IMR-90 (cell line): ENCODE measurements around the gene KIDINS220. TPM values are rescaled to one million over a fixed set of nuclear protein-coding genes. Genes with fewer than 3 reads are reported as not detected.
A peak's percentile ranks its signal among the peaks of the same experiment; 100 is the strongest.

Source experiments
- ATAC-seq: fragments of 200-7000 bp; cut with Tn5 transposase; 2 replicates; pipeline ENCODE4 v1.9.1; 2020; ENCODE audit warnings: low read depth, mild to moderate bottlenecking, moderate library complexity
- BruUV-seq: library from RNA; stranded (reverse); fragments of 400-500 nt; replicated peaks from 2 replicates; lab custom pipeline; 2021; lab: Mats Ljungman, UMichigan
- CTCF ChIA-PET: fragments of 300-600 bp; formaldehyde crosslinking; extraction: SDS; loops from one replicate; lab custom pipeline; 2021; ENCODE audit warnings: antibody characterized with exemption; lab: Yijun Ruan, JAX
- POLR2A ChIA-PET: fragments of 300-600 bp; sonication (Branson Sonifier 250); formaldehyde crosslinking; loops from one replicate; lab custom pipeline; 2022; ENCODE audit warnings: antibody characterized with exemption; ENCODE audit not compliant: unreplicated experiment; lab: Charles Lee
- DNase-seq: peaks from one replicate; pipeline ENCODE4 v3.0.0; 2013
- H2AFZ ChIP-seq: replicated peaks from 2 replicates; pipeline ENCODE3; 2013; ENCODE audit warnings: low read length, mild to moderate bottlenecking; ENCODE audit not compliant: poor library complexity
- H2AK5ac ChIP-seq: 2 replicates; pipeline ENCODE4 v1.6.1; 2013; ENCODE audit warnings: low read depth, low read length, inconsistent platforms
- H2AK9ac ChIP-seq: replicated peaks from 2 replicates; pipeline ENCODE3; 2013; ENCODE audit warnings: mild to moderate bottlenecking, low read depth, low read length, moderate library complexity; ENCODE audit not compliant: poor library complexity
- H2BK120ac ChIP-seq: 2 replicates; pipeline ENCODE4 v1.6.1; 2013; ENCODE audit warnings: low read depth, low read length, inconsistent platforms
- H2BK15ac ChIP-seq: 3 replicates; pipeline ENCODE4 v1.6.1; 2013; ENCODE audit warnings: low read depth, low read length, inconsistent platforms
- H2BK20ac ChIP-seq: 2 replicates; pipeline ENCODE4 v1.6.1; 2013; ENCODE audit warnings: low read depth, mild to moderate bottlenecking, inconsistent platforms, low read length, moderate library complexity
- H2BK5ac ChIP-seq: 2 replicates; pipeline ENCODE4 v1.6.1; 2013; ENCODE audit warnings: mild to moderate bottlenecking, low read depth, low read length, inconsistent platforms; ENCODE audit not compliant: poor library complexity, severe bottlenecking
- H3K14ac ChIP-seq: replicated peaks from 2 replicates; pipeline ENCODE4 v1.6.1; 2013; ENCODE audit warnings: low read depth, low read length, inconsistent platforms
- H3K18ac ChIP-seq: 2 replicates; pipeline ENCODE4 v1.6.1; 2013; ENCODE audit warnings: low read depth, low read length, control low read depth
- H3K23ac ChIP-seq: 2 replicates; pipeline ENCODE4 v1.6.1; 2013; ENCODE audit warnings: low read depth, low read length, inconsistent platforms
- H3K27ac ChIP-seq: 2 replicates; pipeline ENCODE4 v1.5.1; 2013; ENCODE audit warnings: mild to moderate bottlenecking, control low read depth, low read length; ENCODE audit not compliant: insufficient read depth
- H3K27me3 ChIP-seq: 2 replicates; pipeline ENCODE4 v1.6.1; 2013; ENCODE audit warnings: low read length; ENCODE audit not compliant: control insufficient read depth, insufficient read depth
- H3K36me3 ChIP-seq: 2 replicates; pipeline ENCODE4 v1.6.1; 2013; ENCODE audit warnings: low read length, mixed read lengths; ENCODE audit not compliant: control insufficient read depth, insufficient read depth
- H3K4ac ChIP-seq: 2 replicates; pipeline ENCODE4 v1.6.1; 2013; ENCODE audit warnings: low read depth, low read length, inconsistent platforms
- H3K4me1 ChIP-seq: 2 replicates; pipeline ENCODE4 v1.6.1; 2013; ENCODE audit warnings: low read length, mixed read lengths; ENCODE audit not compliant: control insufficient read depth, insufficient read depth
- H3K4me2 ChIP-seq: 2 replicates; pipeline ENCODE4 v1.6.1; 2013; ENCODE audit warnings: low read depth, mild to moderate bottlenecking, control low read depth, low read length, moderate library complexity
- H3K4me3 ChIP-seq: 2 replicates; pipeline ENCODE4 v1.5.1; 2013; ENCODE audit warnings: low read depth, mild to moderate bottlenecking, control low read depth, low read length, moderate library complexity; ENCODE audit not compliant: insufficient read depth
- H3K56ac ChIP-seq: 2 replicates; pipeline ENCODE4 v1.6.1; 2013; ENCODE audit warnings: low read length, inconsistent platforms; ENCODE audit not compliant: insufficient read depth; ENCODE audit errors: extremely low read depth
- H3K79me1 ChIP-seq, 2 experiments: 2 replicates each; pipeline ENCODE4 v1.6.1; 2013; ENCODE audit warnings: low read length in 2 of 2, inconsistent platforms in 1 of 2, low read depth in 1 of 2
- H3K9ac ChIP-seq: 2 replicates; pipeline ENCODE4 v1.6.1; 2013; ENCODE audit warnings: low read depth, low read length, control low read depth
- H3K9me1 ChIP-seq: 2 replicates; pipeline ENCODE4 v1.6.1; 2013; ENCODE audit warnings: low read length, inconsistent platforms; ENCODE audit not compliant: insufficient read depth
- H3K9me3 ChIP-seq: 2 replicates; pipeline ENCODE4 v1.6.1; 2013; ENCODE audit warnings: low read length; ENCODE audit not compliant: control insufficient read depth, insufficient read depth
- H4K20me1 ChIP-seq: 2 replicates; pipeline ENCODE4 v1.6.1; 2013; ENCODE audit warnings: low read length, inconsistent platforms; ENCODE audit not compliant: insufficient read depth
- H4K5ac ChIP-seq: 2 replicates; pipeline ENCODE4 v1.6.1; 2013; ENCODE audit warnings: mild to moderate bottlenecking, low read depth, low read length, control low read depth
- H4K8ac ChIP-seq, 2 experiments: 2 replicates each; pipeline ENCODE4 v1.6.1; 2013; ENCODE audit warnings: low read depth in 2 of 2, low read length in 2 of 2, control low read depth in 1 of 2, inconsistent platforms in 1 of 2
- H4K91ac ChIP-seq: 2 replicates; pipeline ENCODE4 v1.6.1; 2013; ENCODE audit warnings: low read depth, low read length, inconsistent platforms; ENCODE audit not compliant: insufficient read depth
- CHD1 ChIP-seq: IDR thresholded peaks from 2 replicates; pipeline ENCODE4 v1.6.1; 2012; ENCODE audit warnings: low read depth, low read length, improper control_type of control experiment
- MXI1 ChIP-seq: IDR thresholded peaks from 2 replicates; pipeline ENCODE4 v1.6.1; 2012; ENCODE audit warnings: low read depth, mild to moderate bottlenecking, low read length, moderate library complexity, borderline replicate concordance
- WGBS, 2 experiments: methylation state at CpG; one replicate each; pipeline versions ENCODE4 v1.1.5 to v1.1.7; 2013; ENCODE audit warnings: missing lambda C conversion rate in 2 of 2; ENCODE audit not compliant: insufficient read length in 1 of 2; ENCODE audit errors: extremely low coverage in 2 of 2; 5-methylcytosine and 5-hydroxymethylcytosine counted together
- dilution Hi-C: fragments of 300-500 bp; cut with HindIII; formaldehyde crosslinking; loops from one replicate; pipeline ENCODE4 v1.14.3; 2018; ENCODE audit warnings: low sequenced_read_pairs; ENCODE audit not compliant: unreplicated experiment
- in situ Hi-C: fragments of 300-500 bp; cut with MboI; formaldehyde crosslinking; loops from 3 replicates; pipeline ENCODE4 v1.14.3; 2019; ENCODE audit warnings: low sequenced_read_pairs, inconsistent platforms, mixed read lengths
- intact Hi-C: fragments of 100-400 bp; cut with micrococcal nuclease; formaldehyde crosslinking; loops from 2 replicates; pipeline ENCODE4 v1.10.0; 2022
- polyA plus RNA-seq, 3 experiments: library from polyadenylated mRNA; depleted of rRNA; stranded (reverse); fragments of >200 nt; gene quantifications; 2 replicates each; pipeline ENCODE4 v1.2.3, GENCODE V29; 2012; ENCODE audit warnings: low replicate concordance in 1 of 3
- total RNA-seq: library from RNA; depleted of rRNA; stranded (reverse); fragments of >200 nt; gene quantifications from 2 replicates; pipeline ENCODE4 v1.2.3, GENCODE V29; 2012

Gene KIDINS220
- total and polyA plus RNA-seq, 2 of the 4 experiments (the other 2 are of a cell fraction): 23.1 to 63.4 TPM

- no peak overlapping the region for H3K9ac ChIP-seq
- H2BK15ac ChIP-seq: no peak overlapping the region
- no peak overlapping the region for H2BK5ac ChIP-seq
- BruUV-seq: no TSS peak
- H3K4me2 ChIP-seq: no peak overlapping the region
- no peak overlapping the region for H2AK9ac ChIP-seq
- H3K4me3 ChIP-seq: no peak overlapping the region
- intact Hi-C loops (no loop called here), dilution Hi-C loops (no loop called here), in situ Hi-C loops (no loop called here)
- H2BK20ac ChIP-seq: no peak overlapping the region
- H3K4me1 ChIP-seq: peaks cover 11% of the 10 kb centered on the region
- ChIA-PET POLR2A (no interaction called here), CTCF (no interaction called here)
- H2BK120ac ChIP-seq: no peak overlapping the region
- no peaks in the 10 kb centered on the region for H3K36me3 ChIP-seq
- TF ChIP-seq CHD1 (no peak), MXI1 (no peak)
- no peaks in the 10 kb centered on the region for H3K79me1 ChIP-seq
- H3K23ac ChIP-seq: no peak overlapping the region
- ATAC-seq (peak; percentile 12; the same call in 1 of the 2 replicates), DNase-seq (no peak)
- H2AFZ ChIP-seq: no peak overlapping the region
- no peak overlapping the region for H3K56ac ChIP-seq
- H3K14ac ChIP-seq: 0 out of 2 replicates have a peak overlapping the region, but pooled peaks have one; percentile 33
- no peak overlapping the region for H4K8ac ChIP-seq
- no peak overlapping the region for H4K5ac ChIP-seq
- H3K9me1 ChIP-seq: peaks cover 5% of the 10 kb centered on the region
- no CpG with 5 or more reads among the region's 7 CpGs for WGBS, 2 experiments
- H3K27ac ChIP-seq: no peak overlapping the region
- H3K9me3 ChIP-seq: no peaks in the 10 kb centered on the region
- no peak overlapping the region for H4K91ac ChIP-seq
- H4K20me1 ChIP-seq: no peaks in the 10 kb centered on the region
- H3K27me3 ChIP-seq: no peaks in the 10 kb centered on the region
- H3K18ac ChIP-seq: no peak overlapping the region
- H3K4ac ChIP-seq: no peak overlapping the region
- H2AK5ac ChIP-seq: no peak overlapping the region
Observed at GRCh38 chr2:8848328-8849100, 11.1 kb upstream of the KIDINS220 start.
